Measurements from ENCODE around the gene KLHL36.

KLHL36 gene

GRCh38 chr16:84647828-84648594, at the start of gene KLHL36:
Gene KLHL36, plus strand, starts transcription at chr16:84648511. Its CDS starts 2,357 bp downstream, at chr16:84650868.
- DNase-seq, result peak in 1 of 2 experiments; percentile 22

GRCh38 chr16:84599521-84600202, 48.6 kb upstream of the KLHL36 start:
- peak in 1 of 2 experiments; percentile 47 for DNase-seq

DNA sequence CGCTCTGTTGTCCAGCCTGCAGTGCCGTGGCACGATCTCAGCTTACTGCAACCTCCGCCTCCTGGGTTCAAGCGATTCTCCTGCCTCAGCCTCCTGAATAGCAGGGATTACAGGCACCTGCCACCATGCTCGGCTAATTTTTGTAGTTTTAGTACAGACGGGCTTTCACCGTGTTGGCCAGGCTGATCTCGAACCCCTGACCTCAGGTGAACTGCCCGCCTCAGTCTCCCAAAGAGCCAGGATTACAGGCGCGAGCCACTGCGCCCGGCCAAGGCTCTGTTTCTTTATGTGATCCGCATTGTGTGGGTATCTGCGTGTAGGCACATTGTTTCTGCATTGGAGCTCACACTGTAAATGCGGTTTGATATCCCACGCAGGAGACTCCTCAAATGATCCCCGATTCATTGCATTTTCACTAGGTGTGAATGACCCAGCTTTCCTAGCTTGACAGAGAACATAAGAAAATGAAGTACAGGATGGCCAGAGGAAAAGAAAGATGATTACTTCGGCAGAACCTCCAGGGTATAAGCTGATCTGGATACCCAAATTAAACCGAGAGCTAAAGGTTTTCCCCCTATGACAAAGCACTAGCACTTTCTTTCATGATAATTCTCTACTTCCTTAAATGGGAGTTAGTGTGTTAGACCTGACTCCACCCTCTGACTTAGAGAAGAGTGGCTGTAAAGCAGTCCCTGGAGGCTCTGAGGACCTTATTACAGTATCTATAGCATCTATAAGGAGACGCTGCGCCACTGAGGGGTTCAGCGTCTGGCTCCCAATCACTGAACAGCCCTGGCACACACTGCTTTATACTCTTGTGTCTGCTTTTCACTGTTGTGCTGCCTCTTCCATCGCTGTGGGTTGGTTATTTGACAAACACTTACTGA, 47.7 kb upstream of the KLHL36 start:
- no peak for DNase-seq

DNA sequence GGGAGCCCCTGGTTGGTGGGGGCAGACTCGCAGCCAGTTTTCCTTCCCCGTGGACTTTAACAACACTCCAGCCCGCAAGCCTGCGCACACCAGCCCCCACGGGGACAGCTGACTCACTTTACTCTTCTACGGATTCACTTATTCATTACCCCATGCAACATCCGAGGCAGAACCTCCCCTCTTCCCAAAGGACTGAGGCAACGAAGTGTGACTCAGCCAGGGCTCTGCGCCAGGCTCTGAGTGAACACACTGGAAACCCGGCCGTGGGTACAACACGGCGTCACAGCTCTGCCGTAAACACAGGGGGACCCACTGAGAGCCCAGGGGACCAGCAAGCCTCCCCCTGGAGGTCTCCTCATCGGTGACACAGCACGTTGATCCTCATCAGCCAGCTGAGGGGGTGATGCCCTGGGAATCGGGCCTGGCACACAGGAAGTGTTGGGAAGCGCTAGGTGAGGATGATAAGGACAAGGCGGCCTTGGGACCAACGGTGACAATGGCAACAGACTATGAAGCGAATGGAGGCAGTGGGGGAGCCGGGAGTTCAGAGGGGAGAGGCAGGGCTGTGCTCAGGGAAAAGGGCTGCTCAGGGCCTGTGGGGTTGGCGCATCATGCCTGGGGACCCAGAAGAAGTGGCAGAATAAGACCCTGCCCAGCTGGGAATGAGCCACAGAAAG, 45.0 kb upstream of the KLHL36 start:
- peak; percentile 63 to 75 for DNase-seq

- no peak for DNase-seq
These were observed 44.4 kb upstream of the KLHL36 start for GRCh38 chr16:84603940-84604339.

DNA sequence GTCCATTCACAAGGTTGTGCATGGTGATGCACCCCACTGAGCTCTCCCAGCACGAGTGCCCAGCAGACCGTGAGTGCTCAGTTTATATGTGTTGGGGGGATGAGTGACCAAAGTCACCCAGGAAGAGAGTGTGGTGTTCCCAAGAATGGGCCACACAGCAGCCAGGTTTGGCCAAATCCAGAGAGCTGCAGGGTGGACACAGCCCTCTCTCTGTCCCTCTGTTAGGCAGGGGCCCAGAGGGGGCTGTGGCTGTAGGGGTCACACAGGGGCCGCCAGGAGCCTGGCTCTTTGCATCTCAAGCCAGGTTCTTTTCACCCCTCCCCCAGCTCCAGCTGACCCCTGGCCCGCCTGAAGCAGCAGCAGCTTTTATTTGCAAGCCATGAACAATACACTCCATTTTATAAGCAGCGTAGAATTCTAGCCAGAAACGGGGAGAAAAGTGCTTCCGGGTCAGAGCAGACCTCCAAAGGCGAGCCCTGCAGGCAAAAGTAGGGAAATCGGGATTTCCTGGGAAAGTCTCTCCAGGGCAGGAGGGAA, 43.8 kb upstream of the KLHL36 start:
- DNase-seq, result no peak

- no peak for DNase-seq
These were observed 42.9 kb upstream of the KLHL36 start for GRCh38 chr16:84605339-84605848.

GRCh38 chr16:84606081-84606875, 42.0 kb upstream of the KLHL36 start:
- DNase-seq, result no peak

DNA sequence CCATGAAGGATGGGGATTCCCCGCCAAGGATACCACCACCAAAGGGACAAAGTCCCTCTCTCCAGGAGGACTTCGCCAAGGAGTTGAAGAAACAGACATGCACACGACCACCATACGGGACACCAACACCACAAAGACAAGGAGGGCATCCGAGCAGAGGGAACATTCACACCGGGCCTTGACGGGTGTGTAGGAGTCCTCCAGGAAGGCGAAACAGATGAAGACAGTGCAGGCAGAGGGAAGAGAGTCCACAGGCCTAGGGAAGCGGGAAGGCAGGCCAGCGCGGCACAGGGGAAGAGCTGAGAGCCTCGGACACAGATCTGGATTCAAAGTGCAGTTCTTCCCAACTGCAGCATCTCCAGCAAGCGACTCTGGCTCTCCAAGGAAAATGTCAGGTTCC, 41.2 kb upstream of the KLHL36 start:
- no peak for DNase-seq

DNA sequence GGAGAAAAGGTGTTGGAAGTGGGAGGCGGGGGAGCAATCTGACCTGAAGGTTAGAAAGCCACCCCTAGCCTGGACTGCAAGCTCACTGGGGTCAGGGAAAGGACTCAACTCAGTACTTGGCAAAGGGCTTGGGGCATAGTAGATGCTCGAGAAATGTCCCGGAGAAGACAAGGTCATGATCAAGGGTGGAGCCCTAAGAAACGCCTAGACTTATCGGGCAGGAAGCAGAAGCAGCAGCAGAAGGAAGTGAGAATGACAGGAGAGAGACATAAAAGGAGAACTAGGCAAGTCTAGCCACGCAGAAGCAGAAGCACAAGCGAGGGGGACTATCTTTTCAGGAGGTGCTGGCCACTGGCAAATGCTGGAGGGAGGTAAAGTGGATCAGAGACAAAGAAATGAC, 40.6 kb upstream of the KLHL36 start:
- no peak for DNase-seq

- DNase-seq, result no peak
These were observed 40.0 kb upstream of the KLHL36 start for GRCh38 chr16:84608282-84608681.

GRCh38 chr16:84609563-84610177, 38.6 kb upstream of the KLHL36 start:
- no peak for DNase-seq

- DNase-seq, result no peak
These were observed 37.9 kb upstream of the KLHL36 start for GRCh38 chr16:84610376-84610775.

- DNase-seq, result no peak
These were observed 37.3 kb upstream of the KLHL36 start for GRCh38 chr16:84611041-84611440.

DNA sequence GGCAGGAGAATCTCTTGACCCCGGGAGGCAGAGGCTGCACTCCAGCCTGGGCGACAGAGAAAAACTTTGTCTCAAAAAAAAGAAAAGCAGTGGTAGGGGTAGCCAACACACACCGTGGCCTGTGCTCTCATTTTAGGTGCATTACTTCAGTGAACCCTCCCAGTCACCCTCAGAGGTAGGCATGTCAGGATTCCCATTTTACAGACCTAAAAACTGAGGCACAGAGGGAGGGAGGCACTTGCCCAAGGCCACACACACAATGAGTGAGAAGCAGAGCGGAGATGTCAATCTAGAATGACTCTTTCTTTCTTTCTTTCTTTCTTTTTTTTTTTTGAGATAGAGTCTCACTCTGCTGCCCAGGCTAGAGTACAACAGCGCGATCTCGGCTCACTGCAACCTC, 35.6 kb upstream of the KLHL36 start:
- no peak for DNase-seq

DNA sequence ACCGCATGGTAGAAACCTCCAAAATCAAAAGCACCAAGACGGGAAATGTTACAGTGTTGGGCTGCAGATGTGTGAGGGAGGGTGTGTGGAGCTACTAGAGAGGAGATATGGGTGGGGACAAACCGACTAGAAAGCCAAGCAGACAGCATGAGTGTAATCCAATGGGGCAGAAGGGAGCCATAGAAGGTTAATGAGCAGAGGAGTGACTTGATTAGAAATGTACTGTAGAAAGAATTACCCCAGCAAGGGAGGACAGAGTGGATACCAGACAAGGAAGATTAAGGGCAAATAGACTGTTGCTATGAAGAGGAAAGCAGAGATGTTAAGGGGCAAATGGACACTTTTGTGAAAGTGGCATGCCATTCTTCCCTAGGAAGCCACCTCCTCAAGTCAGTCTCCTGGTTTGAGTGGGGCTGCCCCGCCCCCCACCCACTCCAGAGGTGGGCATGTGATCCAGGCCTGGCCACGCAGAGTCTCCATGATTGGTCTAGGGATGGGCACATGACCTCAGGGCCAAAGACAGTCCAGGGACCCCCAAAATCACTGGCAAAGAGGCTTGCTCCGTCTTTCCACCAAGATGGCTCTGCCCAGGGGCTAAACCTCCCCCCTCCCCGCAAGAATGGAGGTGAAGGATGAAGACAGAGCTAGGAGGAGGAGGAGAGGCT, 34.8 kb upstream of the KLHL36 start:
- DNase-seq, result no peak

- DNase-seq, result no peak
These were observed 34.2 kb upstream of the KLHL36 start for GRCh38 chr16:84614073-84614459.

DNA sequence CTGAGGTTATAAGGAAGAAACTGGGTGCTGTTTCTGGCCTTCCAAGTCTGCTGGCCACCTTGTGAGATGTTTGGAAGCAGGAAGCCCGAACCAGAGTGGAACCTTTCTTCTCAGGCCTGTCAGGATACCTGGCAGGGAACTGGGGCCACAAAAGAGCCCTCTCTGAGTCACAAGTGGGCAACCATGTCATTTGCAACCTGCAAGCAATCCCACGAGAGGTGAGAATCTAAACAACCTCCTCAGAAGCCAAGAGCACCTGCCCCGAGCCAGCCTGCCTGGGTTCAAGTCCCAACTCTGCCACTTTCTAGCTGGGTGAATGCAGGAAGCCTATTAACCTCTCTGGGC, 33.7 kb upstream of the KLHL36 start:
- no peak for DNase-seq

DNA sequence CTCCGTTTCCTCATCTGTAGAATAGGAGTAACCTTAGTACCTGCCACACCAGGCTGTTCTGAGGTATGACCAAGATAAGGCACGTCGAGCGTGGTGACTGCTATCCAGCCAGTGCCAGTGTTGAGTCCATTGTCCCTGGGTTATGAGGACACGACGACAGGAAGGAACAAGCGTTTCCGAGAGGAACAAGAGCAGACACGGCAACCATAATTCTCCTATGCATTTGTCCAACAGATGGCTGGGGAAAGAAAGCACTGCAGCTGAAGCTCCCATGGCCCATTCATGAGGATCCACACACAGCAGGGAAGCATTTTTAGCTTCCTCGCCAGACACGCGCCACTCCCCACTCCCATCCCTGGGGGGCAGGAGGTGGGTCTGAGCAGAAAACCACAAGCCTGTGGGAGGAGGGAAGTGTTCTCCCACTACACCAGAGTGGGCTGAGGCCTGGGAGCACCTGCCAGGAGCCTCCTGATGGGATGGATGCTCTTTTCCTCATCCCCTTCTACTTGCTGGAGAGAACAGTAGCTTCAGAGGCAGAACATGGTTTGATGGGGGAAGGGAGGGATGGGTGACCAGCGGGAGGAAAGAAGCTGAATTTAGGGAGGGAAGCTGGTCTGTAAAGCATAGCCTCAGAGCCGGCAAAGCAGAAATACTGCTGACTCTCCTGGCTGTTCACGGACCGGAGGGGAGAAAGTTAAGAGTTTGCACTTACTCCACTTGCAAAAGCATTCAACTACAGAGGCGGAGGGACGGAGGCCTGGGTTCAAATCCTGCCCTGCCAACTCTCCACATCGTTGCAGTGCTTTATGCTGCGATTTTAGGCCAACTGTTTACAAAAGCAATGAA, 33.1 kb upstream of the KLHL36 start:
- no peak for DNase-seq

- peak in 1 of 2 experiments; percentile 14 for DNase-seq
These were observed 31.8 kb upstream of the KLHL36 start for GRCh38 chr16:84616515-84616914.

All from SW 1271 (cell line).